Measurements from ENCODE around the gene CAMK2D.

CAMK2D gene

GRCh38 chr4:113505044-113505443 lies 256.5 kb downstream of the CAMK2D start:
- no peak for DNase-seq

GRCh38 chr4:113504422-113504821 lies 257.1 kb downstream of the CAMK2D start:
- no peak for DNase-seq

DNA sequence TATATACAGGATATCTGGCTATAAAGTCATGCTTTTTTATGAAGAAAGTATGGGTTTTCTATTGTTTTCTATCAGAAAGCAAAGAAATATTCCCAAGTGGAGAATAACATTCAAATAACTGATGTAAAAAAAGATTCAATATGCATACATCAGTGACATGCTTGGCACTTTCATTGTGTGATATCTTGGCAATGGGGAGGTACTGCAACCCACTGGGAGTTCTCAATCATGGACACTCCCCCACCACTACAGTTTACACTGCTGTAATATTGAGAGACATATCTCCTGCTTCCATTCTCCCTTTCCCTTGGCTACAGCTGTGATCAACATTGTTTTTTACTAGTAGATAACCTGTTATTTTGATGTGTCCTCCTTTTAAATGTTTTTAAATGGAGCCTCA lies 257.8 kb downstream of the CAMK2D start:
- no peak for DNase-seq

DNA sequence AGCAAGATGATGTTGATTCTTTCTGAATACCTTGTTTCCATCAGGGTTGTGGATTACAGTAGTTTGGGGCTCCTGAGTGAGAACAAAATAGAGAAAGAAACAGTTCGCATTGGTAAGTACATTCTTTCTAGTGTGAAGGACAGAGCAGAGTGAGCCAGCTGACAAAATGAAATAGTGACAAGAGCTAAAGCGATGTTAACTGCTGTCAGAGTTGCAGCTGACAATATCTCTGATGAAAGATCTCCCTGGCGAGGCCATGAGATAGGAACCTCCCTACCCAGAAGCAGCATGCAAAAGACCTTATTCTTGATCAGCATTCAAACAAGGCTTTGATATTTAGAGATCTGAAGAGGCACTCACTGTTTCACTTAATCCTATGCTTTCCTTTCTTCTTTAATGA lies 258.6 kb downstream of the CAMK2D start:
- DNase-seq = no peak

DNA sequence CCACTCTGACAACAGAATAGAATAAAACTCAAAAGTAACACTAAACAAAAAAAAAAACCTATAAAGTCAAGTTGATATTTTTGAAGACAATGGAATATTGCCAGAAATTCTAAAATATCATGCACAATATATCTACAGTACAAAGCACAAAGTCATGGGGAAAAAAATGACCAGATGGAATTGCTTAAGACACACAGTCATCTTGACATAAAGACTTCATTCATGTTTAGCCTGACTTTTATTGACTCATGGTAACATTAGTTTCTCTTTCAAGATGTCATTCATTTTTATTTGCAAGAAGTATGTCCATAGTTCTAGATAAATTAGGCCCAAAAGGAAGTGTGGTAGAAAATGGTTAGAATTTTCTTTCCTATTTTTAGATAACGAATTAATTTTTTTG lies 259.1 kb downstream of the CAMK2D start:
- no peak for DNase-seq

DNA sequence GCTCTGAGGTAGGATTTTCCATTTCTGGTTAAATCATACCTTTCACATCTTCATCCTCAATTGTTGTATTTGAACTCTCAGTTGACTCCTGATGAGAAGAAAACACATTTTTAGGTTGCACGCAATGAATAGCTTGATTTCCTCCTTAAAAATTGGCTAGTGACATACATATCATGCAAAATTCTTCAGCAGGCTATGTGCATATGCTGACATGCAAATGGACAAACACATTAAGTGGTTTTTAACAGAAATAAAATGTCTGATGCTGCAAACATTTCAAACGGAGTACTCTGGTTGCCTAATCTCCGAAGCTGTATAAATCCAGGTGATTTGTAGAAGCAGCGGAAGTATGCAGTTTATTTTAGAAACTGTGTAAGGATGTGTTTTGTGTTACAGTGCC lies 261.1 kb downstream of the CAMK2D start:
- DNase-seq = no peak

DNA sequence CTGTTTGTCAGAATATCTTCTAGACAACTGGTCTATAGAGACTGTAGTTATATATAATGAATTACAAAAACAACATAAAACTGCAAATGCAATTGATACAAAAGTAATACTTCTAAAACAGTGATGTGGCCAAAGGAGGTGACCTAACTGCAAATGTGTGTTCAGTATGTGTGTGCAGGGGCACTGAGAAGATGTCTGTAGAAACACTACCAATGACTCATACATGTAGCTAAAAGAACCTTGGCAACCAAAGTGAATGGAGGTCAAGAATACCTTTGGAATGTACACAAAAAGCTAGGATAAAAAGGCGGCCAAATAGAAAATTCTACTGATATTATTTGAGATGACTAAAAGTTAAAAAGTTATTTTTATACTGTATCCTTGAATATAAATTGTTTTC lies 261.8 kb downstream of the CAMK2D start:
- no peak for DNase-seq

DNA sequence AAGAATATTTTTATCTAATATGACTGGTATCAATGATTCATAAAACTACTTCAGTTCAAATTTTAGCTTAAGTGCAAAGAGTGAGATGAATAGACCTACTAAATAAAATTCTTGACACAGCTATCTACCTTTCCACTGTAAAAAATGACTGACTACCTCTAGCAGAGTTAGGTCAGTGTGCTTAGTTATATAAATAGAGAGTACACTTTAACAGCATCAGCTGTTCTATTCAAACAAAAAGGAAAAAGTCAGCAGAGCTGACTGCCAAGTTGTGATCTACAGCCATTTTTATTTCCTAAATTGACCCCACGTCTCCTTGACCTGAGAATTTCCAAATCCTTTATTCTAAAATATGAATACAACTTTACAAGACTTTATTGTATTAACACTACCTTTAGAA lies 262.4 kb downstream of the CAMK2D start:
- no peak for DNase-seq

DNA sequence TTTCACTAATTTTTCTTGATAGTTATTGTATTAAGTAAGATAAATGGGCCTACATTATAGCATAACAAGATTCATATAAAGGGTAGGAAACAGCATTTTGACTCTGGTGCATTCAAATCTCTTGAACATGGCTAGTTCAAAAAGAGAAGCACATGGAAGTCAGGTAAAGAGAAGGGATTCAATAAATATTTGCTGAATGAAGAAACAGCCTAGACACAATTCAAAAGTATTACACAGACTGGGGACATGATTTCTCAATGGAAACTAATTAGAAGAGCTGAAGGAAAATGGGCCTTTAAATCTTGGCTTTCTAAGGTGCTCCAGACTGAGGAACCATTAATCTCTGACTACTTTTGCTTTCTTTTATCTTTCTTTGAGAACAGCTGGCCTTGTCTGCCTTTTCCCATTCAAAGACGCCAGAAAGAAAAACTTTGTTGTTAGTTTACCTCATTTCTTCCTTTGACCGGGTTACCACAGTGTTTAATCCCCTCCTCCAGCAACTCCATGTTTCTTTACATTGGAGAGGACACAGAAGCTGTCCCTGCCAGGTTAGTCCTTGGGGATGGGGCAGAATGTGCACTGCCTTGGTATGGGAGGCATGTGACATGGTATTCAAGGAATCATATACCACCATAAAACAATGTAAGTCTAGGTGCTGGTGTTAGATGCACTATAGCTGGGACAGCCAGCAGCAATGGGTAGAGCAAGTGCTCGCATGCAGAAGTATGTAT lies 264.2 kb downstream of the CAMK2D start:
- DNase-seq = no peak

GRCh38 chr4:113496698-113497097 lies 264.8 kb downstream of the CAMK2D start:
- no peak for DNase-seq

- DNase-seq = no peak
Observed at GRCh38 chr4:113495790-113496189, 265.7 kb downstream of the CAMK2D start.

GRCh38 chr4:113483131-113483530 lies 278.4 kb downstream of the CAMK2D start:
- no peak for DNase-seq

- no peak for DNase-seq
Observed at GRCh38 chr4:113482325-113482724, 279.2 kb downstream of the CAMK2D start.

DNA sequence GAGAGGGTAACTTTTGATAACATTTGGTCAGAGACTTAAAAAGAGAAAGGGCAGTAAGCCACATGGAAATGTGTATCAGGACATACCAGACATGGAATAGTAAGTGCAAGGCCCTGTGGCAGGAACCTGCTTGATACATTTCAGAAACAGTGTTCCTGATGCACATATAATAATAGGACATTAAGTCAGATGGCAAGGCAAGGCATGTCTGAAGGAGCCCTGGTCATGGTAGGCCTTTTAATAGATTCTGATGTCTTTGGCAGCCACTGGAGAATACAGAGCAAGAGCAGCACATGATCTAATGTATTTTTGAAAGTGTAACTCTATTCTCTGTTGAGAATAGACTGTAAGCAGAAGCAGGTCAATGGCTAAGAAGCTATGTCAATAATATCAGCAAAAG lies 279.7 kb downstream of the CAMK2D start:
- DNase-seq = no peak

DNA sequence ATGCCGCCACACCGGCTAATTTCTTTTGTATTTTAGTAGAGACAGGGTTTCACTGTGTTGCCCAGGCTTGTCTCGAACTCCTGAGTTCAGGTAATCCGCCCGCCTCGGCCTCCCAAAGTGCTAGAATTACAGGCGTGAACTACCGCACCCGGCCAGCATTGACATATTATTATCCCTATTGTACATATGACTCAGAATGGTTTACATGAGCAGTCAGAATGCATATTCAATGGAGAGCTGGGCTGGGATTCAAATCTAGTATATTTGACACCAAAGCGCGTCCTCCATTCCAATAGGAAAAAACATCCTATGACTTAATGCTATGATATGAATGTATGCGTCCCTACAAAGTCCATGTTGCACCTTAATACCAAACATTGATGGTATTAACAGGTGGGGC lies 281.4 kb downstream of the CAMK2D start:
- no peak for DNase-seq

GRCh38 chr4:113478032-113478431 lies 283.5 kb downstream of the CAMK2D start:
- DNase-seq = no peak

GRCh38 chr4:113476800-113477199 lies 284.7 kb downstream of the CAMK2D start:
- DNase-seq = peak; percentile 25

GRCh38 chr4:113474017-113474416 lies 287.5 kb downstream of the CAMK2D start:
- no peak for DNase-seq

- DNase-seq = no peak
Observed at GRCh38 chr4:113472864-113473263, 288.7 kb downstream of the CAMK2D start.

GRCh38 chr4:113471146-113471860 lies 290.2 kb downstream of the CAMK2D start:
- no peak for DNase-seq

GRCh38 chr4:113469926-113470325 lies 291.6 kb downstream of the CAMK2D start:
- DNase-seq = no peak

GRCh38 chr4:113469023-113469390 lies 292.5 kb downstream of the CAMK2D start:
- DNase-seq = no peak

DNA sequence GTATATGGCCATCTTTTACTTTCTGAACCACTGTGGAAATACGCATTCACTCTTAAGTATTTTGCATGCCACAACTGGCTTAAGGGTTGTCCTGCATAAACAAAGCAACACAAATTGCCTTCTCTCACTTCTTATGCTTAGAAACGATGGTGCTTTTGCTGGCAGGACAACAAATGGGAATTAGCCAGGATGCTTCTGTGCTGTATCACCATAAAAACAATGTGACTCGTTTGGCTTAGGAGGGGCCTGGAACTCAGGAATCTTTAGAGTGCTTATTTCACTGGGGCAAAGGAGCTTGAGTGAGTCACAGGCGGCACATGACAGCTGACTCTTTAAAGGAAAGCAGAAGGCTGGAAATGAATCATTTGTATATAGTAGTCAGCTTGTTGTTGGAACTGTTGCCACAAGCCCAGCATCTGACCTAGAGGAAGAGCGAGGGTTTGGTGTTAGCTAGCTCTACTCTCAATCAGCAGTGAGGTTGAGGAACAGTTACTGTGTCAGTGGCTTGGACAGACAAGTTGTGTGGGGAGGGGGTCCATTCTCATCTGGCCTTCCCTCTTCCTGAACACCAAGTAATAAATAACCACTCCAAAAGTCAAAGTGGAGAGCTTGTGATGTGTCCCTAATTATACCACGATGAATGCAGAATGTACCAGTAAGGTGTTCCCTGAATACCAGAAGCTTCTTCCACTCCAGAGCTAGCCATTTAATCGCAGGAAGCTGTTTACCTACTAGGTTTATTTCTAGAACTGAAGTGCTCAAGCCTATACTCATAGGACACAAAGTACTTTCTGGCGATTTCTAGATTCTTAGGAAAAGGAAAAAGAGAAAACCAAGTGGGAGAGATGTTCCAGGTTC lies 293.1 kb downstream of the CAMK2D start:
- DNase-seq = no peak

DNA sequence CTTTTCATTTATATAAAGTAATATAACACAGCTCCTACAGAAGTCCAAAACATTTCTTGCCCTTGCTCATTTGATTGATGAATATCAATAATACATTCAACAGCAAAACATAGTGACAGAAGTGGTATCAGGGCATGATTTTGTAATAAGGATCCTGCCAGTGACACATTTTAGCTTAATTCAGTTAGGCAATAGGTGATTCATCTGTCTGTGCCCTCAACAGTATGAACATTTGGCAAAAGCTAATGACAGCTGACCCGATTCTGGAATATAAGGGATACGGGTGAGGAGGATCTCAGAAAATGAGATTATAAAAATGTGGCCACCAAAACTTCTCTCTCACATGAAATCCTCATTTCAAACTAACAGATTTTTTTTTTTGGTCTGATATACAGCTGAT lies 294.0 kb downstream of the CAMK2D start:
- no peak for DNase-seq
